C4-2B (cell line): ENCODE results near the gene TFPT.

Source experiments
- CTCF ChIP-seq: fragments of 450-650 bp; conservative IDR thresholded peaks from 2 replicates; pipeline ENCODE4 v1.5.1; 2017; ENCODE audit warnings: mild to moderate bottlenecking
- ZFX ChIP-seq: fragments of 450-650 bp; IDR thresholded peaks from 2 replicates; pipeline ENCODE4 v1.6.1; 2017

GRCh38 chr19:54156953-54157352, 41.5 kb upstream of the TFPT start:
- TF ChIP-seq CTCF (no peak), ZFX (no peak)
